ENCODE results near the gene FRMD1.

FRMD1 gene

GRCh38 chr6:168048724-168049025 is 30.3 kb downstream of the FRMD1 start:
- TF ChIP-seq POLR2AphosphoS5 (IDR thresholded peaks at IDR 0.05; ENCODE audit: low read depth) = no peak
- TF ChIP-seq SPI1 (IDR thresholded peaks at IDR 0.05; ENCODE audit: borderline replicate concordance, low read depth) = no peak
- no peak for TF ChIP-seq REST (IDR thresholded peaks at IDR 0.05; ENCODE audit: insufficient replicate concordance, low read depth)
- TF ChIP-seq, protein P1, sequence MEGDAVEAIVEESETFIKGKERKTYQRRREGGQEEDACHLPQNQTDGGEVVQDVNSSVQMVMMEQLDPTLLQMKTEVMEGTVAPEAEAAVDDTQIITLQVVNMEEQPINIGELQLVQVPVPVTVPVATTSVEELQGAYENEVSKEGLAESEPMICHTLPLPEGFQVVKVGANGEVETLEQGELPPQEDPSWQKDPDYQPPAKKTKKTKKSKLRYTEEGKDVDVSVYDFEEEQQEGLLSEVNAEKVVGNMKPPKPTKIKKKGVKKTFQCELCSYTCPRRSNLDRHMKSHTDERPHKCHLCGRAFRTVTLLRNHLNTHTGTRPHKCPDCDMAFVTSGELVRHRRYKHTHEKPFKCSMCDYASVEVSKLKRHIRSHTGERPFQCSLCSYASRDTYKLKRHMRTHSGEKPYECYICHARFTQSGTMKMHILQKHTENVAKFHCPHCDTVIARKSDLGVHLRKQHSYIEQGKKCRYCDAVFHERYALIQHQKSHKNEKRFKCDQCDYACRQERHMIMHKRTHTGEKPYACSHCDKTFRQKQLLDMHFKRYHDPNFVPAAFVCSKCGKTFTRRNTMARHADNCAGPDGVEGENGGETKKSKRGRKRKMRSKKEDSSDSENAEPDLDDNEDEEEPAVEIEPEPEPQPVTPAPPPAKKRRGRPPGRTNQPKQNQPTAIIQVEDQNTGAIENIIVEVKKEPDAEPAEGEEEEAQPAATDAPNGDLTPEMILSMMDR (IDR thresholded peaks at IDR 0.05; ENCODE audit: insufficient read depth, low read length) = no peak
- TF ChIP-seq GABPA (IDR thresholded peaks at IDR 0.05; ENCODE audit: low read depth) = no peak

GRCh38 chr6:168047841-168048723 is 30.9 kb downstream of the FRMD1 start:
- no peaks in the 10 kb centered on the region for H3K27me3 ChIP-seq (ENCODE audit: insufficient read depth, poor library complexity, severe bottlenecking)
- no peak overlapping the region for H3K4me3 ChIP-seq (replicated peaks; ENCODE audit: insufficient read depth, low read length)
- H3K27ac ChIP-seq (replicated peaks) = no peak overlapping the region
- no peak for DNase-seq (ENCODE audit: low read depth in 1 of 2, low spot score in 1 of 2)
- no peak for TF ChIP-seq GABPA (IDR thresholded peaks at IDR 0.05; ENCODE audit: low read depth)
- TF ChIP-seq SPI1 (IDR thresholded peaks at IDR 0.05; ENCODE audit: borderline replicate concordance, low read depth) = no peak
- TF ChIP-seq REST (IDR thresholded peaks at IDR 0.05; ENCODE audit: insufficient replicate concordance, low read depth) = no peak

More at GRCh38 chr6:168048724-168049025, 30.3 kb downstream of the FRMD1 start:
- H3K4me3 ChIP-seq (replicated peaks; ENCODE audit: insufficient read depth, low read length) = no peak overlapping the region
- no peak for DNase-seq (ENCODE audit: low read depth in 1 of 2, low spot score in 1 of 2)
- H3K27me3 ChIP-seq (ENCODE audit: insufficient read depth, poor library complexity, severe bottlenecking) = no peaks in the 10 kb centered on the region
- H3K27ac ChIP-seq (replicated peaks) = no peak overlapping the region

GRCh38 chr6:168046696-168047095 is 32.3 kb downstream of the FRMD1 start:
- no peak overlapping the region for H3K27ac ChIP-seq (replicated peaks)
- H3K4me3 ChIP-seq (replicated peaks; ENCODE audit: insufficient read depth, low read length) = no peak overlapping the region
- DNase-seq (ENCODE audit: low read depth in 1 of 2, low spot score in 1 of 2) = no peak
- TF ChIP-seq SPI1 (IDR thresholded peaks at IDR 0.05; ENCODE audit: borderline replicate concordance, low read depth) (no peak), REST (IDR thresholded peaks at IDR 0.05; ENCODE audit: insufficient replicate concordance, low read depth) (no peak), POLR2AphosphoS5 (IDR thresholded peaks at IDR 0.05; ENCODE audit: low read depth) (no peak), GABPA (IDR thresholded peaks at IDR 0.05; ENCODE audit: low read depth) (no peak)
- TF ChIP-seq, protein P1 (IDR thresholded peaks at IDR 0.05; ENCODE audit: insufficient read depth, low read length) = no peak
- no peaks in the 10 kb centered on the region for H3K27me3 ChIP-seq (ENCODE audit: insufficient read depth, poor library complexity, severe bottlenecking)
